HG02852 (cell line): Measurements from ENCODE around the gene TEAD2.

Experiments
- ATAC-seq: cut with Tn5 transposase; IDR thresholded peaks from one replicate; pipeline ENCODE4 v1.9.1; 2021; ENCODE audit warnings: mild to moderate bottlenecking, moderate library complexity; ENCODE audit not compliant: unreplicated experiment

TEAD2 gene

DNA sequence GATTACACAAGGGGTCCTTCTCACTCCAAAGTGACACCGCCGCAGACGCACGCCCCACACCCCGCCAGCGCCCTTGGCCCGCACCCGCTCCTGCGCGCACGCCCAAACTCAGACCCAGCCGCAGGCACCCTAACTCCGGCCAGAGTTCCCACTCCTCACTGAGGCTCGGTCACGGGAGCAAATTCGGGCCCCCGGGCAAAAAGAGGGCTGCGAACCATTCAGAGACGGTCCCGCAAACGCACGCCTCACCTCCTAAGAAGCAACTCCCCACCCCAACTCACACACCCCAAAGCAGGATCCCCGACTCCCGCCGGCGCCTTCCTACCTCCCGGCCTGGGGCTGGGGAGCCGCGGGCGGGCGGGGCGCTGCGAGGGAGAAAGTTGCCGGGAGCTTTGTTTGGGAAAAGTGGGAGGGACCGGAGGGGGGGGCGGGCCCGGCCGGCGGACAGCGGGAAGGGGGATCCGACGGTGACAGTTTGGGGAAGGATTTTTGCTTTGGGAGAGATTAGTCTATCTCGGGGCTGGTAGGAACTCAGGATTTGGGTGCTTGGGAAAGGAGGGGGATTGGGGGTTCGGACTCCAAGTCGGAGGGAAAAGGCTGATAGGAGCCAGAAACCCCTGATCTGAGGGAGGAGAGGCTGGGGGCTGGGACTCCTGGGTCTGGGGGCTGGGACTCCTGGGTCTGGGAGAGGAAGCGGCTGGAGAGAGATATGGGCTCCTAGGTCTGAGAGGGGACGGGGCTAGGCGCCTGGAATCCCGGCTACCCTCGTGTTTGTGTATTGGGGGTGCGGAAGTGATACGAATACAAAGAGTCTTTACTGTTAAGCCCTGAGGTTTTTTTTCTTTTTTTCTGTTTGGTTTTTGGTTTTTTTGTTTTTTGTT is at the start of gene TEAD2:
TSS of gene TEAD2 (minus strand) at position 369 of the 881 bp plus-strand sequence. CDS start 2,341 bp downstream, outside the sequence.
- ATAC-seq: no peak

DNA sequence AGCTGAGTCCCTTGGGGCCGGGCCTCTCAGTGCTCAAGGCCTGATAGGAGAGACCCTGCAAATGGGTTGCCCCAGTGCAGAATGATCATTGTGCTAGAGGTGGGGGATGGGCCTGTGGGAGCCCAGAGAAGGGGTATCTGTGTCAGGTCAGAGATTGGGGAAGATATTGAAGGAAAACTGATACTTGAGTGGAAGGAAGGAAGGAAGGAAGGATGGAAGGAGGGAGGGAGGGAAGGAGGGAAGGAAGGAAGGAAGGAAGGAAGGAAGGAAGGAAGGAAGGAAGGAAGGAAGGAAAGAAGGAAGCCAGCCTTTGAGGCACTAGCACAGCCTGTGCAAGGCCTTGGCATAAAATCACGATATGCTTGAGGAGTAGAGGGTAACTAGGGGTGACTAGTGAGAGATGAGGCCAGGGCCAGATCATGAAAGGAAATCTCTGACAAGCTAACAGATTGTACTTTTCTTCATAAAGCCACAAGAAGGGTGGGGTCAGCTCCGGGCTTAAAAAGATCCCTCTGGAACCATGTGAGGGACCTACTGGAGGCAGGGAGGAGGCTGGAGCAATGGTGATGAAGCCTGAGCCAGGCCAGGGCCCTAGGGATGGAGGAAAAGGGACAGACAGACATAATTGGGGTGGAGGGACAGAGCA is 49.6 kb upstream of the TEAD2 start:
- ATAC-seq: no peak

DNA sequence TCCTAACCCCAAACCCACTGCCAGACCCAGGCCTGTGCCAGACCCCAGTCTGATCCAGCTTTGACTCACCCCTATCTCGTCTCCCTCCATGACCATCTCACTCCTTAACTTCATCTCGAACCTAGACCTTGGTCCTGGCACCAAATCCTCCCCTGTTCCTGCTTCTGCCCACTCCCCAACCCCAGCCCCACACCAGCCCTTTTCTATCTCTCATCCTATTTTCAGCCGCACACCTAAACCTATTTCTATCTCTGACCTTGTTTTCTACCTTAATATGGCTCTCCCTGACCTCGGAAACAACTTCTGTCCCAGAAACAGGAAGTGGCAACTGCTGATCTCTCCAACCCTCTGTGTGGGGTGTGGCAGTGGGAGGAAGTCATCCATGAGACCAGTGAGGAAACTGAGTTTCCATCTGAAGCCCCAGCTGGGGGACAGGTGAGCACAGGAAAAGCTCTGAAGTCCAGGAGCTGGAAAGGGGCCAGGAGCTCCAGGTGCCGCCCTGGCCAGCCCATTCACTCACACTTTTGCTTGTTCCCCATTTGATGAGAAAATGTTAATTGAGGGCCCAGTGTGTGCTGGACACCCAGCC is 47.3 kb upstream of the TEAD2 start:
- ATAC-seq: no peak

GRCh38 chr19:49408816-49409440 is 46.7 kb upstream of the TEAD2 start:
- ATAC-seq: no peak

DNA sequence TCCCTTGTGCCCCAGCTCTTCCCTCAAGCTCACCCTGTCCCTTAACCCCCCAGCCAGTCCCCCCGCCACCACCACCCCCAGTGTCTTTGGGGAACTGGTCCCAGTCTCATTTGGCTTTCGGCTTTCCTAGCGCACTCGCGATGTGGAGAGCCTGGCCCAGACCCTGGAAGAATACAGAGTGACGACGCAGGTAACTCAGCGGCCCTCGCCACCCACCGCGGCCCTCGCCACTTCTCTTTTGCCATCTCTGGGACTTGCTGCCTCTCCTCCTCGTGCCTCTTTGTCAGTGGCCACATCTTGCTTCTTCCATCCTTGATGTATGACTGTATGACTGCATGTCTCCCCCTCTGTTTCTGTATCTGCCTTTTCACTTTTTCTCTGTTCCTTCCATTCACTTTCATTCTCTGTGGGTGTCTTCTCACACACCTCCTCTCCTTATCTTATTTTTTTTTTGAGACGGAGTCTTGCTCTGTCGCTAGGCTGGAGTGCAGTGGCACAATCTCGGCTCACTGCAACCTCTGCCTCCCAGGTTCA is 45.3 kb upstream of the TEAD2 start:
- no peak for ATAC-seq

DNA sequence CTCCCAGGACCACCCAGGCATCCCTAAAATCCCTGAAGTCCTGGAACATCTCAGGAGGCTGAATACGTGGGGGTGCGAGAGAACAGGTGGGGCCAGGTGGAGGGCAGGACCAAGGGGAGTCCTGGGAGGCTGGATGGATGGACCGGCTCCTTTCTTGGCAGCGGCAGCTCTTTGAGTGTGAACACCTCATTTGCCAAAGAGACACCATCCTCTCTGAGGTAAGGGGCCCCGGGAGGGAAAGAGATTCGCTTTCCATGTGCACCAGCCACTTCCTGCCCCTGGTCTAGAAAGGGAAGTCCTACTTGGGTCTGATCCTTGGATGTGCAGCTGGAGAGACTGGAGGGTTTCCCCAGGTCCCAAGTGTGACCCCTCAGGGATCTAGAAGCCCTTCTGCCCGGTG is 44.9 kb upstream of the TEAD2 start:
- ATAC-seq: no peak

DNA sequence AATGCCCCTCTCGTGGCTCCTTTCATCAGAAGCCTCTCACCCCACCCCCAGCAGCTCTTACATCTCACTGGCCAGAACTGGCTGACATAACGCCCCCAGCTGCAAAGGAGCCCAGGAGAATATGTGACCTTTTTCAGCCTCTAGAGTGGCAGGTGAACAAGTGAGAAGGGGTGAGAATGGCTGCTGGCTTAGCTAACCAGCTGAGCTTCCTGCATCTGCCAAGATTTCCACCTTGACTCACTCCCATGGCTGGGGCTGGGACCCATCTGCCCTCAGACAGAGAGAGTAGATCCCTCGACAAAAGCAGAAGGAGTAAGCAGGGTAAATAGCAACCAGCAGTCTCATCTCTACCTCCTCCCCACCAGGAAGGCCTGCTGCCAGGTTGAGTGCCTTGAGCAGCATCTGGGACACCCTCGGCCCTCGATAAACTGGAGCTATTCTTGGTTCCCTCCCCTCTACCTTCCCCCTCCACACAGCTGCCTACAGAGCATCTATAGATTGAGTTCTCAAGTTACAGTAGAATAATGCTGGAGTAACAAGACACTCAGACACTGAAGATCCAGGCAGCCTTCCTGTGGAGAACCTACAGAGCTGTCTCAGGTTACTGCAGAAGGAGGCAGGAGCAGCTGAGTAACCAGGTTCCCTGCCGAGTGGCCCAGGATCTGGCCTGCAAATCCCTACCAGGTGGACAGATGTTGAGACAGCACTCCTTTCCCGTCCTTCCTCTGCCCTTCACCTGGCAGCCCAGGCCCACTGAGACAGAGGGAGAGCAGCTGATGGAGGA is 41.4 kb upstream of the TEAD2 start:
- no peak for ATAC-seq

DNA sequence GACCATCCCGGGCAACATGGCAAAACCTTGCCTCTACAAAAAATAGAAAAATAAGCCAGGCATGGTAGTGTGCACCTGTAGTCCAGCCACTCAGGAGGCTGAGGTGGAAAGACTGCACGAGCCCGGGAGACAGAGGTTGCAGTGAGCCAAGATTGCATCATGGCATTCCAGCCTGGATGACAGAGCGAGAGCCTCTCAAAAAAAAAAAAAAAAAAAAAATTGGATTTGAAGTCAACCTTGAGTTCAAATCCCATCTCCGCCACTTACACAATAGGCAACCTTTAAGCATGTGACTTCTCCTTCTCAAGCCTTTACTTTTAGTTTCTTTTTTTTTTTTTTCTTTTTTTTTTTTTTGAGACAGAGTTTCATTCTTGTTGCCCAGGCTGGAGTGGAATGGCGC is 37.8 kb upstream of the TEAD2 start:
- no peak for ATAC-seq

GRCh38 chr19:49398931-49399330 is 36.7 kb upstream of the TEAD2 start:
- no peak for ATAC-seq

- ATAC-seq: no peak
Measured at GRCh38 chr19:49398001-49398615, 35.9 kb upstream of the TEAD2 start.

DNA sequence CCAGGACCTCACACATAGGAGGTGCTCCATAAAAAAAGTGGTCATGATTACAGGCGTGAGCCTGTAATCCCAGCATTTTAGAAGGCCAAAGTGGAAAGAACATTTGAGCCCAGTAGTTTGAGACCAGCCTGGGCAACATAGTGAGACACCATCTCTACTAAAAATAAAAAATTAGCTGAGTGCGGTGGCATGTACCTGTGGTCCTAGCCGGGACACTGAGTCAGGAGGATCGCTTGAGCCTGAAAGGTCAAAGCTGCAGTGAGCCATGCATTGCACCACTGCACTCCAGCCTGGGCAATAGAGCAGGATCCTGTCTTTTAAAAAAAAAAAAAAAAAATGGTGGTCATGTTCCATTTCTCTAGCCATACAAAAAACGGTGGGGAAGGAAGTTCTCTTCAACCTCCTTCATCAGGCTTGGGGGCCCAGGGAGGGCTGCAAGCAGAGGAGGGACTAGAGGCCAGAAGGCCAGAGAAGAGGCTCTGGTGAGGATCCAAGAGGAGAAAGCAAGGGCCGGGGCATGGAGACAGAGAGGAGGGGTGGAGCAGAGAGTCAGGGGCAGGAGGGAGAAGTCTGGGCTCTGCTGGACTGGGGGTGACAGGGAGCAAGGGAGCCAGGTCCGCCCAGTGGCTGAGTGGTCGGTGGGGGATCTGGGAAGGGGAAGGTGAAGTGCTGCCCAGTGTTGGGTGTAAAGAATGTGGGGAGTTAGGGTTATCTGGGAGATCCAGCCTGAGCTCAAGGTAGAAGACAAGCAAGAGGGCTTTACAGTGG is 34.7 kb upstream of the TEAD2 start:
- no peak for ATAC-seq

GRCh38 chr19:49395581-49396407 is 33.6 kb upstream of the TEAD2 start:
- ATAC-seq: no peak

- no peak for ATAC-seq
Measured at GRCh38 chr19:49393881-49394280, 31.7 kb upstream of the TEAD2 start.

DNA sequence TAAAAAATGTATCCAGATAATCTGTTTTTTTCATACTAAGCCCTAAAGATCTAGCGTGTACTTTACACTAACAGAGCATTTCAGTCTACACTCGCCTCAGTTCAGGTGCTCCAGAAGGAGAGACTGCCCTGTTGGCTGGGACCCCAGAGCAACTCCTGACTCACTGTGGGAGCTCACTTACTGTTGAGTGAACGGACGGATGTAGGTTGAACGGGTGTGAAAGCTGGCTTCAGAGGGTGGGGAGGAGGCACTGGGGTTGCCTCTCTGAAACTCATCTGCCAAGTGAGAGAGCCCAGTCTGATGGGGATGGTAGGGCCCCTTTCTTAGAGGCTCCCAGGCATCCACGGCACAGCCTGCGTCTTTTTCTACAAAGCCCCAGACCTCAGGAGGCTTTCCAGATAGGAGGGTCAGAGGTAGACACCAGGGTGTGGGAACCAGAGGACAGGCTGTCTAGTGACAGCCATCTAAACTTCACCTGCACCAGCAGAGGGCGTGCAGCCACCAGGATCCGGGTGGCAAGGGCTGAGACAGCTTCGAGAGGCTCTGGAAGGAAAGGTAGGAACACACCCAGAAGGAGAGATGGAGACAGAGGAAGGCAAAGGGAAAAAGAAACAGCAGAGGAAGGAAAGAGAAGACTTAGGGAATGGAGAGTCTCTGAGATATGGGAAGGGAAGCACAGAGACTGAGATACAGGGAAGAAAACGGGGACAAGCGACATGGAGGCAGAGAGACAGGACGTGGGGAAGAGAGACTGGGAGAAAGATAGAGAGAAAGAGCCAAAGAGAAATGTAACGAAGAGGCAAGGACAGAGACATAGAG is 29.6 kb upstream of the TEAD2 start:
- no peak for ATAC-seq

- no peak for ATAC-seq
Measured at GRCh38 chr19:49390929-49391359, 28.7 kb upstream of the TEAD2 start.

- no peak for ATAC-seq
Measured at GRCh38 chr19:49390131-49390928, 28.1 kb upstream of the TEAD2 start.

- ATAC-seq: no peak
Measured at GRCh38 chr19:49389406-49389805, 27.2 kb upstream of the TEAD2 start.
